Nasal cavity respiratory epithelium epithelial cell of viscerocranial mucosa (primary cell): ENCODE results near the gene TNS4. TPM values are rescaled to one million over a fixed set of nuclear protein-coding genes. Genes with fewer than 3 reads are reported as not detected.

ENCODE experiments used
- total RNA-seq: library from RNA; depleted of rRNA; stranded (reverse); fragments of >200 nt; gene quantifications from 2 replicates; pipeline ENCODE4 v1.2.3, GENCODE V29; 2014

Gene TNS4, protein sequence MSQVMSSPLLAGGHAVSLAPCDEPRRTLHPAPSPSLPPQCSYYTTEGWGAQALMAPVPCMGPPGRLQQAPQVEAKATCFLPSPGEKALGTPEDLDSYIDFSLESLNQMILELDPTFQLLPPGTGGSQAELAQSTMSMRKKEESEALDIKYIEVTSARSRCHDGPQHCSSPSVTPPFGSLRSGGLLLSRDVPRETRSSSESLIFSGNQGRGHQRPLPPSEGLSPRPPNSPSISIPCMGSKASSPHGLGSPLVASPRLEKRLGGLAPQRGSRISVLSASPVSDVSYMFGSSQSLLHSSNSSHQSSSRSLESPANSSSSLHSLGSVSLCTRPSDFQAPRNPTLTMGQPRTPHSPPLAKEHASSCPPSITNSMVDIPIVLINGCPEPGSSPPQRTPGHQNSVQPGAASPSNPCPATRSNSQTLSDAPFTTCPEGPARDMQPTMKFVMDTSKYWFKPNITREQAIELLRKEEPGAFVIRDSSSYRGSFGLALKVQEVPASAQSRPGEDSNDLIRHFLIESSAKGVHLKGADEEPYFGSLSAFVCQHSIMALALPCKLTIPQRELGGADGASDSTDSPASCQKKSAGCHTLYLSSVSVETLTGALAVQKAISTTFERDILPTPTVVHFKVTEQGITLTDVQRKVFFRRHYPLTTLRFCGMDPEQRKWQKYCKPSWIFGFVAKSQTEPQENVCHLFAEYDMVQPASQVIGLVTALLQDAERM
- 24.3 and 91.8 TPM in 2 replicates for total RNA-seq

DNA sequence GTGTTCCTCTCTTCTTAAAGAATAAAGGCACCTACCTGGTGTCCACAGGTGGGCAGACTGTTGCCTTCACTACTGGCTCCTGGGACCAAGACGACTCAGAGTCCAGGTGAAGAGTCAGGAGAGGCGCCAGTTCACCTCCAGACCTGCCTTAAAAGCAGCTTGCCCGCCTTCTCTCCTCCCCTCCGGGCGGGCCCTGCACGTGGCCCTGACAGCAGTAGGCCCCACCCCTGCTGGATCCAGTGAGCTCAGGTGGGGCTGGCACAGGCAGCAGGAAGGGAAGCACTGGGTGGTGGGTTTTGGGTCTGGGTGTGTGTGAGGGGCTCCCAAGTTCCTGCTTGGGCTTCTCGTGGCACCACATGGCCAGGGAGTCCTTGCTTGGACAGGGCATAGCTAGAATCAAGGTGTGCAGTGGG lies at the start of gene TNS4:
TSS of gene TNS4 (minus strand) at position 125 of the 413 bp plus-strand sequence. CDS start 5,198 bp downstream, outside the sequence.

DNA sequence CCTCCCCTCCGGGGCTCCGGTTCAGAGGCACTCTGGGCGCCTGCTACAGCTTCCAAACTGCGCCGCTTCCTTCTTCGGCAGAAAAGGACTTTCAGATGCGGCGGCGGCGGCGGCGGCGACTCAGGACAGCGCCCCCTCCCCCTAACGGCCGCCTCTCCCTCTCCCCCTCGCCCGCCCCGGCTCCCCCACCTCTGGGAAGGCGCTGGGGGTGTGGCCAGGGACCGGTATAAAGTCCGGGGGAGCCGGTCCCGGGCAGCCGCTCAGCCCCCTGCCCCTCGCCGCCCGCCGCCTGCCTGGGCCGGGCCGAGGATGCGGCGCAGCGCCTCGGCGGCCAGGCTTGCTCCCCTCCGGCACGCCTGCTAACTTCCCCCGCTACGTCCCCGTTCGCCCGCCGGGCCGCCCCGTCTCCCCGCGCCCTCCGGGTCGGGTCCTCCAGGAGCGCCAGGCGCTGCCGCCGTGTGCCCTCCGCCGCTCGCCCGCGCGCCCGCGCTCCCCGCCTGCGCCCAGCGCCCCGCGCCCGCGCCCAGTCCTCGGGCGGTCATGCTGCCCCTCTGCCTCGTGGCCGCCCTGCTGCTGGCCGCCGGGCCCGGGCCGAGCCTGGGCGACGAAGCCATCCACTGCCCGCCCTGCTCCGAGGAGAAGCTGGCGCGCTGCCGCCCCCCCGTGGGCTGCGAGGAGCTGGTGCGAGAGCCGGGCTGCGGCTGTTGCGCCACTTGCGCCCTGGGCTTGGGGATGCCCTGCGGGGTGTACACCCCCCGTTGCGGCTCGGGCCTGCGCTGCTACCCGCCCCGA lies 58.0 kb downstream of the TNS4 start, which contains the start of gene IGFBP4:
TSS of gene IGFBP4 (plus strand) at position 255 of the 792 bp plus-strand sequence. CDS start at position 541, 286 bp downstream.

Other genes starting within 250 kb of the TNS4 start
- 1.4 and 8.2 TPM in 2 replicates for gene CDC6, start 213.7 kb downstream of the TNS4 start, total RNA-seq
- 3.1 and 10.5 TPM in 2 replicates for gene RARA, start 192.4 kb downstream of the TNS4 start, total RNA-seq
- gene GJD3, start 136.9 kb downstream of the TNS4 start, total RNA-seq, result 0.07 TPM in 1 of 2 replicates, not detected in the other
- 0.50 and 2.1 TPM in 2 replicates for gene TOP2A, start 83.7 kb downstream of the TNS4 start, total RNA-seq
- gene IGFBP4, start 58.2 kb downstream of the TNS4 start, total RNA-seq, result 18.5 and 24.3 TPM in 2 replicates
- not detected in 2 replicates for gene CCR7, start 63.8 kb upstream of the TNS4 start, total RNA-seq
- 59.5 and 89.9 TPM in 2 replicates for gene SMARCE1, start 146.2 kb upstream of the TNS4 start, total RNA-seq
- under 0.01 TPM in 1 of 2 replicates, not detected in the other for gene KRT222, start 163.6 kb upstream of the TNS4 start, total RNA-seq
- gene KRT24, start 202.1 kb upstream of the TNS4 start, total RNA-seq, result 3.4 TPM in 1 of 2 replicates, not detected in the other